ENCODE data around the gene BBOF1.

- TF ChIP-seq GMEB1 (CRISPR knock-in tag; IDR thresholded peaks at IDR 0.05) (no peak), ZBTB7A (IDR thresholded peaks at IDR 0.05; ENCODE audit: borderline replicate concordance, control insufficient read depth, low read depth, low read length) (no peak), EHMT2 (IDR thresholded peaks at IDR 0.05) (no peak), NR4A1 (CRISPR knock-in tag; IDR thresholded peaks at IDR 0.05) (no peak), NR4A1 (tag; IDR thresholded peaks at IDR 0.05) (no peak), GTF2F1 (IDR thresholded peaks at IDR 0.05; ENCODE audit: low read depth, low read length) (no peak), CTCF (IDR thresholded peaks at IDR 0.05 in 2 of 3, conservative IDR thresholded peaks at IDR 0.05 in 1 of 3; ENCODE audit: insufficient read depth in 2 of 3, low read depth in 1 of 3, low read length in 3 of 3) (no peak)
Observed at GRCh38 chr14:73998726-73999125, 20.4 kb upstream of the BBOF1 start.

Measured in K562 (cell line).